HG03354 (cell line): ENCODE measurements around the gene SLC4A1AP.

Experiments
- ATAC-seq: cut with Tn5 transposase; IDR thresholded peaks from one replicate; pipeline ENCODE4 v1.9.1; 2021; ENCODE audit warnings: mild to moderate bottlenecking; ENCODE audit not compliant: unreplicated experiment, poor library complexity, severe bottlenecking

Gene SLC4A1AP

GRCh38 chr2:27716301-27717069 lies 52.8 kb downstream of the SLC4A1AP start:
- no peak for ATAC-seq

GRCh38 chr2:27717070-27717795 lies 53.5 kb downstream of the SLC4A1AP start:
- ATAC-seq: no peak

- ATAC-seq: no peak
Measured at GRCh38 chr2:27720004-27720551, 56.4 kb downstream of the SLC4A1AP start.

- no peak for ATAC-seq
Measured at GRCh38 chr2:27721335-27721734, 57.6 kb downstream of the SLC4A1AP start.

GRCh38 chr2:27721884-27722485 lies 58.3 kb downstream of the SLC4A1AP start:
- ATAC-seq: no peak

GRCh38 chr2:27723372-27724144 lies 59.9 kb downstream of the SLC4A1AP start:
- no peak for ATAC-seq

- no peak for ATAC-seq
Measured at GRCh38 chr2:27724191-27724590, 60.5 kb downstream of the SLC4A1AP start.

GRCh38 chr2:27724905-27725701 lies 61.4 kb downstream of the SLC4A1AP start:
- ATAC-seq: no peak

- no peak for ATAC-seq
Measured at GRCh38 chr2:27727257-27727656, 63.6 kb downstream of the SLC4A1AP start.

GRCh38 chr2:27728081-27728858 lies 64.6 kb downstream of the SLC4A1AP start:
- ATAC-seq: no peak

GRCh38 chr2:27729198-27729597 lies 65.5 kb downstream of the SLC4A1AP start:
- no peak for ATAC-seq

GRCh38 chr2:27729614-27730013 lies 65.9 kb downstream of the SLC4A1AP start:
- no peak for ATAC-seq

- no peak for ATAC-seq
Measured at GRCh38 chr2:27730261-27730662, 66.6 kb downstream of the SLC4A1AP start.

- no peak for ATAC-seq
Measured at GRCh38 chr2:27730980-27731691, 67.4 kb downstream of the SLC4A1AP start.

GRCh38 chr2:27734305-27734704 lies 70.6 kb downstream of the SLC4A1AP start:
- ATAC-seq: no peak

GRCh38 chr2:27735263-27735904 lies 71.7 kb downstream of the SLC4A1AP start:
- no peak for ATAC-seq
